SK-N-SH treated with all-trans-retinoic acid at 6 μM for 48 hours (cell line): ENCODE results near the gene KCNMB2.

Experiments used
- ATAC-seq: fragments of 200-7000 bp; cut with Tn5 transposase; 3 replicates; pipeline ENCODE4 v1.9.1; 2020; ENCODE audit warnings: mild to moderate bottlenecking, moderate library complexity
- ARNTL ChIP-seq: fragments of 450-650 bp; formaldehyde crosslinking; IDR thresholded peaks from 2 replicates; pipeline ENCODE4 v1.5.0; 2020; ENCODE audit warnings: low read depth, mild to moderate bottlenecking, moderate library complexity, borderline replicate concordance
- BACH2 ChIP-seq: fragments of 250-450 bp; sonication (Bioruptor Pico); IDR thresholded peaks from 2 replicates; pipeline ENCODE4 v1.9.0; 2021; ENCODE audit warnings: mild to moderate bottlenecking, borderline replicate concordance
- CREB5 ChIP-seq: fragments of 250-450 bp; sonication (Bioruptor Pico); IDR thresholded peaks from 2 replicates; pipeline ENCODE4 v1.5.1; 2020; ENCODE audit warnings: low read depth, mild to moderate bottlenecking, moderate library complexity
- CSDC2 ChIP-seq: fragments of 250-450 bp; sonication (Bioruptor Pico); IDR thresholded peaks from 2 replicates; pipeline ENCODE4 v1.5.0; 2020; ENCODE audit warnings: mild to moderate bottlenecking, moderate library complexity
- CSRNP3 ChIP-seq: fragments of 250-450 bp; sonication (Bioruptor Pico); IDR thresholded peaks from 2 replicates; pipeline ENCODE4 v1.5.1; 2021; ENCODE audit warnings: mild to moderate bottlenecking, moderate library complexity
- ESRRG ChIP-seq: fragments of 250-450 bp; sonication (Bioruptor Pico); IDR thresholded peaks from 2 replicates; pipeline ENCODE4 v1.6.1; 2021; ENCODE audit warnings: mild to moderate bottlenecking
- GLIS3 ChIP-seq: fragments of 250-450 bp; sonication (Bioruptor Pico); IDR thresholded peaks from 2 replicates; pipeline ENCODE4 v1.5.0; 2020; ENCODE audit warnings: mild to moderate bottlenecking, moderate library complexity
- OSR1 ChIP-seq: fragments of 250-450 bp; sonication (Bioruptor Pico); IDR thresholded peaks from 2 replicates; pipeline ENCODE4 v1.8.0; 2022; ENCODE audit warnings: moderate library complexity, mild to moderate bottlenecking, inconsistent platforms
- PATZ1 ChIP-seq: fragments of 250-450 bp; sonication (Bioruptor Pico); IDR thresholded peaks from 2 replicates; pipeline ENCODE4 v1.8.0; 2020; ENCODE audit warnings: mild to moderate bottlenecking, moderate library complexity, borderline replicate concordance
- POU6F1 ChIP-seq: fragments of 250-450 bp; sonication (Bioruptor Pico); IDR thresholded peaks from 2 replicates; pipeline ENCODE4 v1.8.0; 2021; ENCODE audit warnings: low read depth, mild to moderate bottlenecking, moderate library complexity, borderline replicate concordance
- PPARA ChIP-seq: fragments of 250-450 bp; sonication (Bioruptor Pico); IDR thresholded peaks from 2 replicates; pipeline ENCODE4 v1.5.0; 2020; ENCODE audit warnings: mild to moderate bottlenecking, borderline replicate concordance
- SNAI2 ChIP-seq: fragments of 250-450 bp; sonication (Bioruptor Pico); IDR thresholded peaks from 2 replicates; pipeline ENCODE4 v1.5.0; 2020; ENCODE audit warnings: mild to moderate bottlenecking, moderate library complexity
- TOX ChIP-seq: fragments of 250-450 bp; sonication (Bioruptor Pico); IDR thresholded peaks from 2 replicates; pipeline ENCODE4 v1.8.0; 2021; ENCODE audit warnings: mild to moderate bottlenecking, moderate library complexity, borderline replicate concordance
- ZC3H10 ChIP-seq: fragments of 250-450 bp; sonication (Bioruptor Pico); IDR thresholded peaks from 2 replicates; pipeline ENCODE4 v1.5.1; 2021; ENCODE audit warnings: mild to moderate bottlenecking, moderate library complexity
- ZFP3 ChIP-seq: fragments of 250-450 bp; sonication (Bioruptor Pico); IDR thresholded peaks from 2 replicates; pipeline ENCODE4 v1.5.0; 2020; ENCODE audit warnings: mild to moderate bottlenecking, moderate library complexity
- ZFP30 ChIP-seq: fragments of 450-650 bp; formaldehyde crosslinking; IDR thresholded peaks from 2 replicates; pipeline ENCODE4 v1.5.0; 2022; ENCODE audit warnings: mild to moderate bottlenecking, moderate library complexity
- ZNF565 ChIP-seq: fragments of 450-650 bp; formaldehyde crosslinking; conservative IDR thresholded peaks from 2 replicates; pipeline ENCODE4 v1.5.0; 2020; ENCODE audit warnings: low read depth, mild to moderate bottlenecking, moderate library complexity
- ZNF70 ChIP-seq: fragments of 450-650 bp; formaldehyde crosslinking; IDR thresholded peaks from 2 replicates; pipeline ENCODE4 v1.5.0; 2020; ENCODE audit warnings: mild to moderate bottlenecking, moderate library complexity
- ZNF8 ChIP-seq: fragments of 450-650 bp; formaldehyde crosslinking; IDR thresholded peaks from 2 replicates; pipeline ENCODE4 v1.5.0; 2020; ENCODE audit warnings: mild to moderate bottlenecking, moderate library complexity

The KCNMB2 gene

GRCh38 chr3:178750639-178751300, 214.5 kb downstream of the KCNMB2 start (continued):
- no peak for TF ChIP-seq ZNF8 (CRISPR knock-in tag)
- TF ChIP-seq OSR1 = no peak
- TF ChIP-seq ARNTL (CRISPR knock-in tag) = no peak

- no peak for ATAC-seq
- no peak for TF ChIP-seq ARNTL (CRISPR knock-in tag)
- TF ChIP-seq ESRRG (CRISPR knock-in tag) = no peak
- TF ChIP-seq SNAI2 (CRISPR knock-in tag) = no peak
- no peak for TF ChIP-seq CSDC2 (CRISPR knock-in tag)
- no peak for TF ChIP-seq ZNF70
- TF ChIP-seq POU6F1 = no peak
- no peak for TF ChIP-seq CREB5 (CRISPR knock-in tag)
Measured at GRCh38 chr3:178752843-178753242, 216.6 kb downstream of the KCNMB2 start.

GRCh38 chr3:178754852-178755510, 218.7 kb downstream of the KCNMB2 start:
- TF ChIP-seq ARNTL (CRISPR knock-in tag) = no peak
- TF ChIP-seq ZNF565 (CRISPR knock-in tag) = no peak
- no peak for TF ChIP-seq TOX
- no peak for TF ChIP-seq ZNF8 (CRISPR knock-in tag)
- TF ChIP-seq ESRRG (CRISPR knock-in tag) = no peak
- TF ChIP-seq ZC3H10 (CRISPR knock-in tag) = no peak
- TF ChIP-seq ZNF70 = no peak
- TF ChIP-seq PPARA (CRISPR knock-in tag) = no peak
- TF ChIP-seq CSDC2 (CRISPR knock-in tag) = no peak
- TF ChIP-seq CSRNP3 = no peak
- TF ChIP-seq OSR1 = no peak
- no peak for ATAC-seq

- TF ChIP-seq ESRRG (CRISPR knock-in tag) = no peak
- no peak for TF ChIP-seq BACH2 (CRISPR knock-in tag)
- TF ChIP-seq ZNF70 = no peak
- TF ChIP-seq ZFP3 (CRISPR knock-in tag) = no peak
- TF ChIP-seq GLIS3 (CRISPR knock-in tag) = no peak
- TF ChIP-seq PATZ1 (CRISPR knock-in tag) = no peak
- TF ChIP-seq ZFP30 = no peak
- no peak for TF ChIP-seq TOX
- TF ChIP-seq CSDC2 (CRISPR knock-in tag) = no peak
- no peak for TF ChIP-seq POU6F1
Measured at GRCh38 chr3:178761024-178761423, 224.8 kb downstream of the KCNMB2 start.

More at GRCh38 chr3:178761024-178761423, 224.8 kb downstream of the KCNMB2 start:
- no peak for ATAC-seq
